OCI-LY7 (cell line): ENCODE results near the gene RPS14.

Experiments
- EZH2phosphoT487 ChIP-seq: fragments of 200-600 bp; sonication (generic); IDR thresholded peaks from 2 replicates; pipeline ENCODE4 v1.6.1; 2018; ENCODE audit warnings: low read depth, borderline replicate concordance, mild to moderate bottlenecking, mixed run types, antibody characterized with exemption, low read length, moderate library complexity, mixed read lengths
- TF ChIP-seq, protein P1 (sequence below): fragments of 200-600 bp; sonication (generic); conservative IDR thresholded peaks from 2 replicates; pipeline ENCODE4 v1.5.1; 2014; ENCODE audit warnings: mild to moderate bottlenecking, antibody characterized with exemption, low read length, moderate library complexity, mixed read lengths

DNA sequence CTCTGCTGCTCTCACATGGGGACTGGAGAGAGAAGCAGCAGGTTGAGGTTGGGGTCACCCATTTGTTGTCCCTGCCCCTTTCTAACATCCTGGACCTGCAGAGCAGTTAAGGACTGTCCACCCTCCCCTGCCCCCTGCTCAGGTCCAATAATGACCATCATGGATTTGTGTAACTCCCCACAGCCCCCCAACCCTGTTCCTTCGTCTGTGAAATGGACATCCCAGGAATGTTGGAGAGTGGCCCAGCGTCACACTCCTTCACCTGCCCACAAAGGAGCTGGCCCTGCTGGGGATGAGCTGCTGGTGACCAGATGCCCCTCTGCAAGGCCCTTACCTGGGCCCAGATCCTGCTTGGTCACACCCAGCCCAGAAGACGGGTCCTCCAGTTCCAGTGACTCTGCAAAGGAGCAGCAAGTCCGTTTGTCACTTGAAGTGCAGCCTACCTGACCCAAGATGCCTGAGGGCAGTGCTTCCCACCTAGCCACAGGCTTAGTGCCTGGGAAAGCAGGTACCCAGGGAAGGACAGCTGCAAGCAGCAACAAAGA is 47.2 kb downstream of the RPS14 start:
- TF ChIP-seq, protein P1, sequence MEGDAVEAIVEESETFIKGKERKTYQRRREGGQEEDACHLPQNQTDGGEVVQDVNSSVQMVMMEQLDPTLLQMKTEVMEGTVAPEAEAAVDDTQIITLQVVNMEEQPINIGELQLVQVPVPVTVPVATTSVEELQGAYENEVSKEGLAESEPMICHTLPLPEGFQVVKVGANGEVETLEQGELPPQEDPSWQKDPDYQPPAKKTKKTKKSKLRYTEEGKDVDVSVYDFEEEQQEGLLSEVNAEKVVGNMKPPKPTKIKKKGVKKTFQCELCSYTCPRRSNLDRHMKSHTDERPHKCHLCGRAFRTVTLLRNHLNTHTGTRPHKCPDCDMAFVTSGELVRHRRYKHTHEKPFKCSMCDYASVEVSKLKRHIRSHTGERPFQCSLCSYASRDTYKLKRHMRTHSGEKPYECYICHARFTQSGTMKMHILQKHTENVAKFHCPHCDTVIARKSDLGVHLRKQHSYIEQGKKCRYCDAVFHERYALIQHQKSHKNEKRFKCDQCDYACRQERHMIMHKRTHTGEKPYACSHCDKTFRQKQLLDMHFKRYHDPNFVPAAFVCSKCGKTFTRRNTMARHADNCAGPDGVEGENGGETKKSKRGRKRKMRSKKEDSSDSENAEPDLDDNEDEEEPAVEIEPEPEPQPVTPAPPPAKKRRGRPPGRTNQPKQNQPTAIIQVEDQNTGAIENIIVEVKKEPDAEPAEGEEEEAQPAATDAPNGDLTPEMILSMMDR = no peak
- no peak for TF ChIP-seq EZH2phosphoT487
